ENCODE results near the gene CA5A. TPM values are rescaled to one million over a fixed set of nuclear protein-coding genes. Genes with fewer than 3 reads are reported as not detected.
"Not testable (repeated sequence)": the region's sequence is repeated elsewhere in the genome, so short reads cannot be mapped to it uniquely, and the experiment has no call there.

Gene CA5A
- total RNA-seq, 2 donors from 2014 or later, result not detected

DNA sequence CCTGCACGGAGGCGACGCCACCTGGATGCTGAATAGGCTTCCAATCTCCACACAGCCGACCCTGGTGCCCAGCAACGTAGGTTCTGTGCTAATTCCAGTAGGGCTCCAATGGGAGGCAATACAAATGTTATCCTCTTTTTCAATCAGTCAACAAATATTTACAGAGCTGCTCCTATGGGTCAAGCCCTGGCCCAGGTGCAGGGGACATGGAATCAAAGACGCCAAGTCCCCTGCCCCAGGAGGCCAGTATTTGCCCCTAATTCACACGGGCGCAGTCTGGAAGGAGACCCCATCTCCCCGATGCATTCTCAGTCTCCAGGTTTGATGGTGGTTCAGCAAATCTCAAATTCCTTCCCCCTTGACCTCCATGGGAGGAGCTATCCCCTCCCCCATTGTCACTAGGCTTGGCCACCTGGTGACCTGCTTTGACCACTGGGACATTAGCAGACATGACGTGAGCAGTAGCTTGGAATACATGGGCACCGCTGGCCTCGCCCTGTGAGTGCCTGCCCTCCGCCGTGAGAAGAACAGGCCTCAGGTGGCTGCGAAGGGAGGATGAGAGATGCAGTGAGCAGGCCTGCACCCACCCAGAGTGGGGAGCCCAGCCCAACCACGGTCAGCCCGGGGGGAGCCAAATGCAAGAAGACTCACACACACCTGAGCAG is 3.7 kb downstream of the CA5A start:
- not testable (repeated sequence) for H3K9me3 Mint-ChIP-seq; H3K4me3 Mint-ChIP-seq; ATAC-seq; H3K27me3 Mint-ChIP-seq; H3K36me3 Mint-ChIP-seq; H3K4me1 Mint-ChIP-seq (ENCODE audit: low read depth in 2 of 2)
- H3K27ac Mint-ChIP-seq, result peak overlapping the region in 1 of 2 donors; percentile 23
- peak; percentile 54 for DNase-seq (ENCODE audit: low spot score)

DNA sequence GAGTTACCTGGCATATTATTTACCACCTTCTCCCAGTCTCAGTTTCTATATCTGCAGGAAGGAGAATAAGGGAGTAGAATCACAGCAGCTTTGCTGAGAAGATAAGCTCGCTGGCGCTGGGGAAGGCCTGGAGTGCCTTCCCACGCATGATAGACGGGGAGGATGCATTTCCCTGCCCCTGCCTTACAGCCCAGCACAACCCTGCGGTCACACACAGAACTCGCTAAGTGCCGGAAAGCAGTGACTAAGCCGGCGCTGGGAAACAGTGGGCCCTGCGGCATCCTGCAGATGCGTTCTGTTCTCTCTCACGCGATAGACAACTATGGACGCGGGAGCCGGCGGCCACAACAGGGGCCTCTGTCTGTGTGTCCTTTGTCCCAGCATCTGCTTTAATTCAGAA is 4.8 kb downstream of the CA5A start:
- Mint-ChIP-seq H3K9me3 (no peaks in the 10 kb centered on the region), H3K4me1 (ENCODE audit: low read depth in 2 of 2) (peaks cover 0 to 1% of the 10 kb centered on the region in 2 donors), H3K36me3 (no peaks in the 10 kb centered on the region), H3K27ac (peak overlapping the region in 1 of 2 donors; percentile 23), H3K27me3 (peaks cover 0 to 3% of the 10 kb centered on the region in 2 donors), H3K4me3 (peak overlapping the region; percentile 30)
- peak; percentile 61 for DNase-seq (ENCODE audit: low spot score)
- ATAC-seq, result peak; percentile 75 to 90

DNA sequence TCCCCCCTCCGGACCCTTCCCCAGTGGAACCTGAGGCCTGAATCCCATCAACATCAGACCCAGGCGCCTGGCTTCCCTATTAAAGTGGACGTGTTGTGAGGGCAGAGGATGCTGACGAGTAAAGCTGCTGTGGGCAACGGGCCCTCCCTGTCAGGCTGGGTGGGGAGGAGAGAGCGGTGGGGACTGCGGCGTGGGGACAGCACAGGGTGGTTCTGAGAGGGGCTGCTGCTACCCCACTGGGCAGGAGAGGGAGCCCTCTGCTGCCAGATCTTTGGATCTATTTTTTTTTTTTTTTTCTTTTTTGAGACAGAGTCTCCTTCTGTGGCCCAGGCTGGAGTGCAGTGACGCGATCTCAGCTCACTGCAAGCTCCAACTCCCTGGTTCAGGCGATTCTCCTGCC is 5.9 kb downstream of the CA5A start:
- H3K9me3 Mint-ChIP-seq, result no peaks in the 10 kb centered on the region
- DNase-seq (ENCODE audit: low spot score) (no peak), ATAC-seq (no peak)
- H3K4me1 Mint-ChIP-seq (ENCODE audit: low read depth in 2 of 2), result peaks cover 0 to 5% of the 10 kb centered on the region in 2 donors
- H3K27ac Mint-ChIP-seq, result no peak overlapping the region
- peaks cover under 1 to 7% of the 10 kb centered on the region in 2 donors for H3K27me3 Mint-ChIP-seq
- H3K36me3 Mint-ChIP-seq, result no peaks in the 10 kb centered on the region
- no peak overlapping the region for H3K4me3 Mint-ChIP-seq

DNA sequence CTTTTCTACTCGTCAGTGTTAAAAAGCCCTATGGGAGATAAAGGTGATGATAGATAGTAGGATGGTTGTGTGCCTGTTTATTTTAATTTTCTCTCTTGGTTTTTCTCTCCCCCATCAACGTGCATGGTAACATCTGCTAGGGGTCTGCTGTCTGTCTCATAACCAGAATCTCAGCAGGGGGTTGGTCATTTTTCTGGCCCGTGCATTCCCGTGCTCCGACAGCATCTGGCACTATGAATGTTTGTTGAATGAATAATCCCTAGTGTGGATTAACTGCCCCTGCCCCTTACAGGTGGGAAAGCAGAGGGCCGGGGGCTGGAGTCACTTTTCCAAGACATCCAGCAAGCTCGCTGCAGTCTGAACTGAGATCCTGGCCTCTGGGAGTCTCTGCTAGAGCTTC is 6.3 kb downstream of the CA5A start:
- Mint-ChIP-seq H3K27me3 (peaks cover 5 to 8% of the 10 kb centered on the region in 2 donors), H3K4me3 (no peak overlapping the region)

DNA sequence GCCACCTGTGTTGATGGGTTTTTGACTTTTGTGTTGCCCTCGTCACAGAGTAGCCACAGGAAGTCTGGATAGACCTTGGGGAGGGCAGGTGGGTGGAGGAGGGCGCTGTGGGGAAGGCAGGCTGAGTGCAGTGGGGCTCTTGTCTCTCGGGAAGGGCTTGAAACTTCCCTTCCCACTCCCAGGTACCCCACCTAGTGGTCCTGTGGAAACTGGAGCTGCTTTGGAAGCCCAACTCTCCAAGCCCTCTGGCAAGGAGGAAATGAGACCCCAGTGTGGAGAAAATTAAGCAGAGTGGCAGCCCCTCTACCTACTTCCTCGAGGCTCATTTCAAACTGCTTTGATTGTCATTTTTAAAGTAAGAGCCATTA is 9.2 kb downstream of the CA5A start:
- Mint-ChIP-seq H3K36me3 (no peaks in the 10 kb centered on the region), H3K4me3 (no peak overlapping the region), H3K4me1 (ENCODE audit: low read depth in 2 of 2) (peaks cover 0 to 5% of the 10 kb centered on the region in 2 donors), H3K27ac (no peak overlapping the region), H3K27me3 (peaks cover 9 to 14% of the 10 kb centered on the region in 2 donors), H3K9me3 (no peaks in the 10 kb centered on the region)
- ATAC-seq (no peak), DNase-seq (ENCODE audit: low spot score) (peak; percentile 47)

More for the DNA sequence above, 6.3 kb downstream of the CA5A start:
- no peak for DNase-seq (ENCODE audit: low spot score)
- ATAC-seq, result no peak
- H3K4me1 Mint-ChIP-seq (ENCODE audit: low read depth in 2 of 2), result peaks cover 0 to 5% of the 10 kb centered on the region in 2 donors
- no peak overlapping the region for H3K27ac Mint-ChIP-seq
- no peaks in the 10 kb centered on the region for H3K9me3 Mint-ChIP-seq
- H3K36me3 Mint-ChIP-seq, result no peaks in the 10 kb centered on the region

DNA sequence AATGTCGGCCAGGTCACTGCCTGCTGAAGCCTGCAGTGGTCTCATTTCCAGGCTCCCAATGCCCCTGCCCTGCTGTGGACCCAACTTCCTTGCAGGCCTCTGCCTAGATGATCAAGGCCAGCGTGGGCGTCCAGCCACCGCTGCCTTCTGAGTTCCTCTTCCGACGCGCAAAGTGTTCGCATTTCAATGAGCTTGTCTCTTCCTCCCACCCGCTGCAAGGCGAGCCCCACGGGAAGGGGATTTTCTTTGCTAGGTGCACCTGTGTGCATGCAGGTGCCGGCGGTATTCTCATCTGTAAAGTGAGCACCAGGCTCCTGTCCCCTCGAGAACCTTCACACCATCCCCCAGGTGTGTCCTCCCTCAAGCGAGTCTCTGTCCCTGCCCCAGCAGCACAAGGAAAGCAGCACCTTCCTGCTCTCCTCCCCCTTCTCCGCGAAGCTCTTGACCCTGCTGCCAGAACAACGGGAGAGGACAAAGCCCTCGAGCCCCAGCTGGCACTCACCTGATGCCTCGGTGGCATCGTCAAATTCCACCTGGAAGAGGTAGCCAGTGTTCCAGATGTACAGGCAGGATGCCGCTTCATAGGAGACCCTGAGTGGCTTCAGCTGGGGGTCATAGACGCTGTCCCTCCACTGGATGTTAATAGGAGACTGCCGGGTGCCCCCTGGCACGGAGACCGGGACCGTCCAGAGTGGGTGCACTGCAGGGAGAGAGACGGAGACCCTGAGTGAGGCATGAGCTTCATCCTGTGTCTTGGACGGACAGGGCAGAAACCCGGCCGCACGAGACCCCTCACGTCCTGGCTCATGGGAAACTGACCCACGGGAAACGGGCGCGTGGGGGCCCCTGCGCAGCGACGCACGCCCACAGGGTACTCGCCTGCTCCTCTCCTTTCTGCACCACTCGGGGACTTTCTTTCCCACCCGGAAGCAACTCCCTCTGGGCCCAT is 9.8 kb downstream of the CA5A start:
- peak; percentile 44 for DNase-seq (ENCODE audit: low spot score)
- H3K27me3 Mint-ChIP-seq, result peaks cover 9 to 14% of the 10 kb centered on the region in 2 donors

DNA sequence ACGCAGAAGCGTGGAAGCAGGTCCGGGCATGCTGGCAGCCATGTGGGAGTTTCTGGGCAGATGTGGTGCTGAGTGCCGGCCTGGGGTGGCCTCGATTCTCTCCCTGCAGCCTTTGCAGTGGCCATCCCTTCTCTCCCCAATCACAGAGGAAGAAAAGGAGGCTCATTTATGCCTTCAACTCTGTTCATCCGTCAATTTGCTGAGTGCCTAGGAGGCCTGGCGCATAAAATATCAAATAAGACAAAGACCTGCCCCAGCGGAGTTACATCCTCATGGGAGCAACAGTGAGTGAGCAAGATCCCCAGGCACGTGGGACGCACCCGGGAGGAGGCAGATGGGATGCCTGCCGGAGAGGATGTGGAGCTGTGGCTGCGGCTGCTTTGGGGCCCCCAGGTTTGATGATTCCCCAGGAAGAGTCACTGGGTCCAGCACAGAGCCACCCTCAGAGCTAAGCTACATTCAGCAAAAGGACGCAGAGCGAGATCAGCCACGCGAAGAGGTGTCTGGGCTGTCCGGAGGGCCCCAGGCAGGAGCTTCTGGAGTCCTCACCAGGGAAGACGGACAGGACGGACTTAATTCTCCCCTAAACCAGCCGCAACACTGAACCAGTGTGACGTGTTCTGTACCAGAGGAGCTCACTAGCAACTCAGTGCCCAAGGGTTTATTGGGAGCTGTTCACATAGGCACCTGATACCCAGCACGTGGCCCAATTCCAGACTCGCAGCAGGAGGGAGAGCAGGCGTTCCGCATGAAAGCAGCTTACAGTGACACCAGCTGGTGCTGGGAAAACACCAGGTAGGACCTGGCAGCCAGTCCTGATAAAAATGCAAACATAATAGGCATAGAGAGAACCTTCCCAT is 11.3 kb downstream of the CA5A start:
- DNase-seq (ENCODE audit: low spot score), result peak; percentile 55
- H3K4me3 Mint-ChIP-seq, result no peak overlapping the region
- no peak overlapping the region for H3K27ac Mint-ChIP-seq
- H3K36me3 Mint-ChIP-seq, result no peaks in the 10 kb centered on the region
- peaks cover 9 to 14% of the 10 kb centered on the region in 2 donors for H3K27me3 Mint-ChIP-seq
- no peak for ATAC-seq
- H3K9me3 Mint-ChIP-seq, result no peaks in the 10 kb centered on the region
- peaks cover 0 to 5% of the 10 kb centered on the region in 2 donors for H3K4me1 Mint-ChIP-seq (ENCODE audit: low read depth in 2 of 2)

More for the DNA sequence above, 9.8 kb downstream of the CA5A start:
- peaks cover 0 to 5% of the 10 kb centered on the region in 2 donors for H3K4me1 Mint-ChIP-seq (ENCODE audit: low read depth in 2 of 2)
- H3K27ac Mint-ChIP-seq, result no peak overlapping the region
- H3K36me3 Mint-ChIP-seq, result no peaks in the 10 kb centered on the region
- H3K4me3 Mint-ChIP-seq, result no peak overlapping the region
- ATAC-seq, result no peak
- H3K9me3 Mint-ChIP-seq, result no peaks in the 10 kb centered on the region

DNA sequence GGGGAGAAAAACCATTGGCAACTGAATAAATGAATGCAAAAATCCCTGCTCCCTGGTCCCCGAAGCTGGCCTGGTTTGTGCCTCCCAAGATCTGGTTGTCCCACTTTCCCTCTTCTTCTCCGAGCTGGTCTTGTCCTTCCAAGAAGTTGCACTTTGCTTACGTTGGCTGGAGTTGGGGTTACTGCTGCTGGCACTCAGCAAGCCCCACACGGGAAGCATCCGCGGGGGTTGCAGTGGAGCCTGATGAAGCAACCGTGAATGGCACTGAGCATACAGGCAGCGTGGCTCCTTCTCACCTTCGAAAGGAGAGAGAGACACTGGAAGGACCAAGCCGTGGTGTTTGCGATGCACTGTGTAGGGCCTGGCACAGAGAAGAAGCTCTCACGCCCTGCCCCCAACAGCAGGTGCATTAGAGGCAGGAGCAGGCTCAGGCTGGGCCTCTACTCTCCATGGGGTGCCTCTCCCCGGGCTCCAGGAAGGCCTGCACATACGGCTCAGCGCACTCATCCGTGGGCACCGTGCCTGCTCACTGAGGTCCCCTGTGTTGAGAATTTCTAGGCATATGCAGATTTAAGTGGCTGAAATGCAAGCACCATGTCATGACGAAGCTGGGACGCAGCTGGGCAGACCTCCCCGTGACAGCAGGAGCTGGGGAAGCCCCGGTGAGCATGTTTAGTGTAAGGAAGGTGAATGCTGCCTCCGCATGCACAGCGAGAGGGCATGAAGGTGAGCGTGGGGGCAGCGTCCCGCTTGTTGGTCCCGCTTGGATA is 12.1 kb downstream of the CA5A start:
- no peak overlapping the region for H3K4me3 Mint-ChIP-seq
- no peaks in the 10 kb centered on the region for H3K36me3 Mint-ChIP-seq
- H3K4me1 Mint-ChIP-seq (ENCODE audit: low read depth in 2 of 2), result peaks cover 0 to 5% of the 10 kb centered on the region in 2 donors
- DNase-seq (ENCODE audit: low spot score), result peak; percentile 49
- no peak for ATAC-seq
- H3K27me3 Mint-ChIP-seq, result peaks cover 9 to 14% of the 10 kb centered on the region in 2 donors
- no peaks in the 10 kb centered on the region for H3K9me3 Mint-ChIP-seq
- no peak overlapping the region for H3K27ac Mint-ChIP-seq

DNA sequence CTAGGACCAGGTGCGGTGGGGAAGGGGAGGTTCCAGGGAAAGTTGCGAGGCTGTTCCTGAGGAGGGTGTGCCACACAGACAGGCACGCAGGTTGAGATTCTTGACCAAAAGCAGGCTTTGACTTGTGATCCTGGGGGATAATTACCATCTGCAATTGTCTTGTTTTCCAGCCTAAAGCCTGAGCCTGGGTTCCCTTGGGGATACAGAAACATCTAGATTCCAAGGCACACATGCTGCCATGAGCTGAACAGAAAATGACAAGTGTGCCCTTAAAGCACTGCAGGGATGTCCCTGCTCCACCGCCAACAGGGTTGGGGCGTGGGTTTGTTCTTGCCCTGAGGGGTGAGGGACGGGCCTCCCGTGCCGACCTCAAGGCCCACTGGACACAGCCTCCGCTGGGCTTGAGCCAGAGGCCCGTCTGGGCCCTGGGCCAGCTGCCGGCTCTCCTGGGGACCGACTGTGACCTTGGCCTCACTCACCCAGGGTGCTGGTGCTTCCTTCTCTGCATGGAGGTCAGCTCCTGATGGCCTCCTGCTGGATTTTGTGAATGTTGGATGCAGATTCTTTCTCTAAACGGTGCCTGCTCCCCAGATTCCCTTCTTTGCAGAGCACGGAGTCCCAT is 14.0 kb downstream of the CA5A start:
- H3K4me3 Mint-ChIP-seq, result no peak overlapping the region
- H3K27ac Mint-ChIP-seq, result no peak overlapping the region
- H3K36me3 Mint-ChIP-seq, result no peaks in the 10 kb centered on the region
- H3K4me1 Mint-ChIP-seq (ENCODE audit: low read depth in 2 of 2), result peaks cover 0 to 8% of the 10 kb centered on the region in 2 donors
- H3K27me3 Mint-ChIP-seq, result peaks cover 17 to 19% of the 10 kb centered on the region in 2 donors
- peak; percentile 49 for DNase-seq (ENCODE audit: low spot score)
- H3K9me3 Mint-ChIP-seq, result no peaks in the 10 kb centered on the region
- no peak for ATAC-seq

DNA sequence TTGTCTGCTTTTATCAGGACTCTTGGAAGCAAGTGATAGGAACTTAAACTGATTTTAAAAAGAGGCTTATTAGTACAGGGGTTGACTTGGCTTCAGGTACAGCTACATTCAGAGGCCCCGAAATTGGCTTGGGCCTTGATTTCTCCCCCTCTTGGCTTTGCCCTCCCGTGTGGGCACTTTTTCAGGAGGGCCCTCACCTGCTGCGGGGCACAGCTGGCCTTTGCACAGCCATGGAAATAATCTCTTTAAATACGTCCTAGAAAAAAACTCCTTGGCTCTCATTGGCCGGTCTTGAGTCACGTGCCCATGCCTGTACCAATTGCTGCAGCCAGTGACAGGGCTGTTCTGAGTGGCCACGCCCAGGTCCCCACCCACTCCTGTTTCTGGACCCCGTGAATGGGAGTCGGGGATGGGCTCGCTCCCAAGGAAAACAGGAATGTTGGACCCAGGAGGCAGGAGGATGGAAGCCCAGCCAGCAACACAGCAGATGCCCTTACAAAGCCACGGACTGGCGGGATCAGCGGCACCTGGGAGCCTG is 15.0 kb downstream of the CA5A start:
- no peaks in the 10 kb centered on the region for H3K36me3 Mint-ChIP-seq
- H3K4me1 Mint-ChIP-seq (ENCODE audit: low read depth in 2 of 2), result peaks cover 0 to 4% of the 10 kb centered on the region in 2 donors
- peak; percentile 18 for DNase-seq (ENCODE audit: low spot score)
- H3K9me3 Mint-ChIP-seq, result no peaks in the 10 kb centered on the region
- ATAC-seq, result no peak
- H3K27me3 Mint-ChIP-seq, result peaks cover 14 to 17% of the 10 kb centered on the region in 2 donors
- H3K4me3 Mint-ChIP-seq, result no peak overlapping the region
- no peak overlapping the region for H3K27ac Mint-ChIP-seq

DNA sequence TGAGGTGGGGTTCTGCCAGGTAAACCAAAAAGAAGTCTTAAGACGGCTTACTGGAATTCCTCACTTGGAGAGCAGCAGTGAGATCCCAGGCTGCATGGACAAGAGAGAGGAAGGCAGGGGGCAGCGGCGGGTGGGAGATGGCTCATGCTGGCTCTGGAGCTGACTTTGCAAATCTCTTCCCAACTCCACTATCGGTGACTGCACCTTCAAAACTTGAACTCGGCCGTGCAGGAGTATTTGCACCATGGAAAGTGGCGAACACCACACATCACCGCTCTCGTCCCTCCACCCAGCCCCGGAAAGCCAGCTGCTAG is 16.7 kb downstream of the CA5A start:
- Mint-ChIP-seq H3K36me3 (no peaks in the 10 kb centered on the region), H3K4me3 (no peak overlapping the region), H3K4me1 (ENCODE audit: low read depth in 2 of 2) (peaks cover 0 to 2% of the 10 kb centered on the region in 2 donors), H3K27me3 (peaks cover 9 to 10% of the 10 kb centered on the region in 2 donors), H3K27ac (no peak overlapping the region), H3K9me3 (no peaks in the 10 kb centered on the region)
- ATAC-seq (no peak), DNase-seq (ENCODE audit: low spot score) (peak; percentile 25)

DNA sequence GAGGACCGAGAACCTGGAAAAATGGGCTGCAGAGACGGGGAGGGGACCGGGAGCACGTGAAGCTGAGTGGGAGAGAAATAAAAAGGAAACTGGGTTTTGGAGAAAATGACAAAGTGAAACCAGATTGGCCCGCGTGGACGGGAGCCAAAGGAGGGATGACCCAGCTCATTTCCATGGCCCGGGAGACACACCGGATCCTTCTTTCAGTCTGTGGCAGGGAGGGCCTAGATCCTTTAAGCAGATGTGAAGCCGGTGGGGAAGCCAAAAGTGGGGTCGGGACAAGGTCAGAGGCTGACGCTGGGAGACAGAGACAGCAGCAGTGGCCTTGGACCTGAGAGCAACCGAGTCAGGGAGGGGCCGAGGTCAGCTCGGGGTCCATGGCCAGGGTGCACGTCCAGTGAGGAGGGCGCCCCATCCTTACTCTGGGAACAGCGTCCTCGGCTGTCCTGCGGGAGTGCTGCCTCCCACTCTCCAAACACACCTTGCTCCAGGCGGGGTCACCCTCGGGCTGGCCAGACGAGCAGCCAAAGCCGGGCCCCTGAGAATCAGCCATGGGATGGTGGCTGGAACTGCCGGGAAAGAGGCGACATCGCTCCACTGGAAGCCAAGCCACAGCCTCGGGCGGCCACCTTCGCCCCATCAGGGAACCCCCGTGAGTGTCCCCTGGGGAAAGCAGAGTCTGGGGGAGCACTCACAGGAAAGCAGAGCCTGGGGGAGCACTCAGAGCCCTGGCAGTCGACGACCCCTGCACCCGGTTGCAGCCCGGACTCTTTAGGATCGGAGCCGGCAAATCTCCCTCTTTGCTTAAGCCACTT is 17.3 kb downstream of the CA5A start:
- H3K36me3 Mint-ChIP-seq, result no peaks in the 10 kb centered on the region

More for the DNA sequence above, 17.3 kb downstream of the CA5A start:
- Mint-ChIP-seq H3K9me3 (no peaks in the 10 kb centered on the region), H3K4me1 (ENCODE audit: low read depth in 2 of 2) (peaks cover 0 to 2% of the 10 kb centered on the region in 2 donors), H3K27me3 (peaks cover 7 to 8% of the 10 kb centered on the region in 2 donors), H3K27ac (no peak overlapping the region), H3K4me3 (no peak overlapping the region)
- peak; percentile 55 for DNase-seq (ENCODE audit: low spot score)
- no peak for ATAC-seq
